Activated CD4-positive, alpha-beta T cell treated with anti-CD3 and anti-CD28 coated beads, Interleukin-2, amount 50 U/mL, for 1 hour (primary cell): ENCODE data around the gene DTHD1.

Source experiments
- DNase-seq: peaks from one replicate; pipeline ENCODE4 v3.0.0-alpha.2; 2020

Gene DTHD1

DNA sequence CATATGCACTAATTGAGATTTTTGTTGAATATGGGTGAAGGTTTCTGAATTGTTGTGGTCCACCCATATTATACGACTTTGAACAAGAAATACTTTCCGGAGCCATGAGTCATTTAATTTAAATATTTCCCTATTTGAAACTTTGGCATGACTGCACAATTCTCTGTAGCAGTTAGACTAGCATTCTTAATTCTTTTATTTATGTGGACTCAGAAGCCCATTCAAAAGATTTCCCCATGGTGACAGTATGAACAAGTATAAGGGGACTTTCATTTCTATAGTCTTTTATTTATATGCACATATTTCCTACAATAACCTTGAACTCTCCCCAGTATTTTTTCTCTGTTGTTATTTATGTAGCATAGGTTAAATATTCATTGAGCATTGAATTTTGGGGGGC is 72.6 kb downstream of the DTHD1 start:
- no peak for DNase-seq

DNA sequence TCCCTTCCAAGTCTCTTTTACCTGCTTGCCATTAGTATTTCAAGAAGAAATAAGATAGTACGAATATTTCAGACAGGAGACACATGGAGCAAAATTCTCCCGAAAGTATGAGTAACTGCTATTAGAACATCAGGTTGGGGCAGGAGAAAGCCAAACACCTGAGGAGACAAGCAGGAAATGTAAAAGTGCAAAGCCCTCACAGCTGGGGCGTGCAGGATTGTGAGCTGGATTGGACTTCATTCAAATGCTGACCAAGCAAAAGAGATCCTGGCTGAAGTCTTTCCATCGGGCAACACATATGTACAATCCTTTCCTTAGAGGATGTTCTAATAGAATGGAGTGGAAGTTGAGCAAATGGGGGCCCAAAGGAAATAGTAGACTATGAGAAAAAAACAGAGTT is 76.8 kb downstream of the DTHD1 start:
- no peak for DNase-seq

DNA sequence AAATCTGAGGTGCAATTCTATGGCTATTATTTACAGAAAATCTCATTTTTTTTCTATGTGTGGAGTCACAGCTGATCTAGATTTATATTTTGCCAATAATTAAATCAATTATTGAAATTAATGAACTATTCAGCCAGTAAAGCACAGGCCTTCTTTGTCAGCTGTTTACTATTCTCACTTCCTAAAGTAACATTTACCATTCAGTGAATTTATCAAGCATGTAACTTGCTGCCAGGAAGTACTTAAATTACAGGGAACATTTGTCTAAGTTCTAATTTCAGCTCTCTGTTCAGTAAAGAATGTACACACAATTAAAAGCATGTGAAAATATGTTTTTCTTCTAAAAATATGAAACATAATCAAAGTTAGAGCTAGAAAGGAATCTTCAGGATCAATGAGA is 79.3 kb downstream of the DTHD1 start:
- DNase-seq, result no peak

DNA sequence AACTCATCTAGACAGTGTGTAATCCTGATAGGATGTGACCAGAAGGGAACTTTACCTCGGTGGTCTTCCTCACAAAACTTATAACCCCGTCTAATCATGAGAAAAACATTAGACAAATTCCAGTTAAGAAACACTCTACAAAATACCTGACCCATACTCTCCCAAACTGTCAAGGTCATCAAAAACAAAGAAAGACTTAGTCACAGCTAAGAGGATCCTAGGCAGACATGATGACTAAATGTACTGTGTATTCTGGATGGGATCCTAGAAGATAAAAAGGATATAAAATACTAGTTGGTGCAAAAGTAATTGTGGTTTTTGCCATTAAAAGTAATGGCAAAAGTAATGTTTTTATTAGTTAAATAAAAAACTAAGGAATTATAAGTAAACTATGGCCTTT is 81.6 kb downstream of the DTHD1 start:
- DNase-seq, result no peak

DNA sequence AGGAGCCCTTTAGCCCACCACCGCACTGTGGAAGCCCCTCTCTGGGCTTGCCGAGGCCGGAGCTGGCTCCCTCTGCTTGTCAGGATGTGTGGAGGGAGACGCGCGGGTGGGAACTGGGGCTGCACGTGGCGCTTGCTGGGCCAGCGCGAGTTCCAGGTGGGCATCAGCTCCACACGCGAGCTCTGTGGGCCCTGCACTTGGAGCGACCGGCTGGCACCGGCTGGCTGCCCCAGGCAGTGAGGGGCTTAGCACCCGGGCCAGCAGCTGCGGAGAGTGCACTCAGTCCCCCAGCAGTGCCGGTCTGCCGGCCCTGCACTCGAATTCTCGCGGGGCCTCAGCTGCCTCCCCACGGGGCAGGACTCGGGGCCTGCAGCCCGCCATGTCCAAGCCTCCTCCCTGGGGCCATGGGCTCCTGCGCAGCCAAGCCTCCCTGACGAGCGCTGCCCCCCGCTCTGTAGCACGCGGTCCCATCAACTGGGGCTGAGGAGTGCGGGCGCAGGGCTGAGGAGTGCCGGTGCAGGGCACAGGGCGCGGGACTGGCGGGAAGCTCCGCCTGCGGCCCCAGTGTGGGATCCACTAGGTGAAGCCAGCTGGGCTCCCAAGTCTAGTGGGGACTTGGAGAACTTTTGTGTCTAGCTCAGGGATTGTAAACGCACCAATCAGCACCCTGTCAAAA is 93.6 kb downstream of the DTHD1 start:
- no peak for DNase-seq

DNA sequence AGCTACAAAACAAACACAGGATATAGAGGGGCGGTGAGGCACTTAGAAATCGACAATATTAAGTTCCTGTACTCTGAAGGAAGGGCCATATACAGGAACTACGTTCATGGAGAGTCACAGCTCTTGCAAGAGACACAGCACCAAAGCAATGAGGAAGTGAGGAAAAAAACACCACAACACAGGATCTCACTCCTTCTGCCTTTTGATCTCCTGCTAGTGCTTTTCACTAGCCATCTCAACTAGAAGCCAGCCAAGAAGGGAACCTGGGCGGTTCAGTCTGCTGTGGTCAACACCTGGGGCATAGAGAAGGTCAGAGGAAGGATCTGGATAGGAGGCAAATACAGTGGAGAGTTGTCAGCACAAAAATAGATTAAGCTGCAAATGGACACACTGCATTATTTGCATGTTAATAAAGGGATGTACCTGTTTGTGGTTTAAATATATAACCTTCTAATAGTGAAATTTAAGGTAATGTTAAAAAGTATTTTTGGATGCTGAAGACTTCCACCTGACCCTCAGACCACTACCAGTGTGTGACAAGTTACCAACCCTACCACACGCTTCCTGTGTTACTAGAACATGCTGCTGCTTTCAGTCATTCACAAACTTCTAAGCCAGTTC is 104.6 kb downstream of the DTHD1 start:
- peak; percentile 8 for DNase-seq

DNA sequence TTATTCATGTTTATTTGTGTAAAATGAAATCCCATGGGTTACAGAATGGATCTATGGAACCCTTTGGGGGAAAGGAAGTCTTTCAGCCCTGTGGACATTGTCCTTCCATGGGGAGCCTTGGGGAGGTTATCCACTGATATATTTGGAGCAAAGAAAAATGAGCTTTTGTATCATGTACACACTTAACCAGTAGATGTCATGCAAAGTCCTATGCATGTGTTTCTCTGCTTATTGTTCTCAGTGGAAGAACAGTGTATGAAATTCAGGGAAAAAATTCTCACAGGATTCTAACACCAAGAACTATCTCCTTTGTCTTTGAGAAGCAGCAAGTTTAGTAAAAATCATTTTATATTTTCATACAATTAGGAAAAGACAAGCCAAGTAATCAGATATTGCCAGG is 105.3 kb downstream of the DTHD1 start:
- DNase-seq, result no peak

DNA sequence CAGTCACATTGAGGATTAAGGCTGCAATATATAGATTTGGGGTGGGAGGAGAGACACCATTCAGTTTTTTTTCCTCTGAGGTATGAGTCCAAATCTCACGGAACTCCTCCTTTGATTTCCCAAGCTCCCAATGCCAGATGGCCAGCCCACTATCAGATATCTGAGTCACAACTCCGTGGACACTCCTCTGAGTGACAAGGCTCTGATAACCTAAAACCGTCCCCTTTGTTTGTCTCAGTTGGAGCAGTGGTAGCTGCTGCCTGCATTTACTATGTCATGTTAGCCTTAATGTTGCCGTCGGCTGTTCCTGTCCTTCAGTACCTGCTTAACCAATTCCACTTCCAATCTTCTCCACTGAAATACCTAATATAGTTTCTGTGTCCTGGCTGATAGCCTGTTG is 107.3 kb downstream of the DTHD1 start:
- DNase-seq, result no peak

DNA sequence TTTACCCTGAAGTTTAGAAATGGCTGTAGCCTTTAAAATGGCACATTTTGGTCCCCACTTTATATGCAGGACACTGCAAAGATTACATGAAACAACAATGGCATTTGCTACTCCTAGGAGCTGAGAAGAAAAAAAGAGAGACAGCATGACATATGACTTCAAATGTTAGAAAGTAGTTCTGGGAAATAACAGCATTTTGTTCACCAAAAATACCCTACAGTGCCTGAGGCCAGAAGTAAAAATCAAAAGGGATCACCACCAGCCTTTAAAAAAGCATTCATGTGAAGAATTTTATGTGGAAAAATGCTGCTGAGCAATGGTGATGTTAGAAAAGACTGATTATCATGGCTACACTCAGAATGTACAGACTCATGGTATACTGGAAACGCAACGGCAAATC is 110.0 kb downstream of the DTHD1 start:
- DNase-seq, result no peak

DNA sequence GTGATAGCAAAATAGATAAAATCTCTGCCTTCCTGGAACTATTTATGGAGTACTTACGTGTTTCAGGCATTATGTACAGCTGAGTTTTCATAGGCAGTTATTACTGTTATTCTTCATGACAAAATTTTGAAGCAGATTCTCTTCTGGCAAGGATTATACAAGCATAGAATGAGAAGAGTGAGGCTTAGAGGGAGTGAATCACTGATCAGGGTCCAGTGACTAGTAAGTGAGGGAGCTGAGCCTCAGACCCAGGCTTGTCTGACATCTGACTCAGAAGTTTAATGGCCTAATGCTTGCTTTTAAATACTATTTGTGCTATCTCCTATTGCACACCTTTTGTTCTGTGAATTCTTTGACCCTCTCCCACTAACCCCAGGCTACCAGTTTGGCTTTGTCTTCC is 110.6 kb downstream of the DTHD1 start:
- DNase-seq, result no peak

DNA sequence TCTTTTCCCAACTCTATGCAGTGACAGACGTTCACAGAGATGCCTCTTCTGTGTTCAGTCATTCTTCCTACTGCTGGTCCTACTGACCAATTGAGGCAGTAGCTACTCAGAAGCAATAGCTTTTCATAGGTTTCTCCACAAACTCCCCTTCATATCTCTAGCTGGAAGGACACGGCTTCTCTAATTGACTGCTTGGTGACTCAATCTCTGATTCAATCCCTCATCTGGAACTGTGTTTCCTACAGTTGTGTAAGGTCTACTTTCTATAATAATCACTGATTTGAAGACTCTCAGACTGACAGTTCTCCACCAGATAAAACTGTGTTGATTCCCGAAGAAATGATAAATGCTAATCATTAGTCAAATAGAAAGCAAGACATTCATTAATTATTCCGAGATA is 111.5 kb downstream of the DTHD1 start:
- DNase-seq, result no peak
